NAMALWA (cell line): ENCODE data around the gene C4orf46.

ENCODE experiments used
- DNase-seq: peaks from one replicate; pipeline ENCODE4 v3.0.0-alpha.2; 2015; ENCODE audit warnings: low spot score

The C4orf46 gene

DNA sequence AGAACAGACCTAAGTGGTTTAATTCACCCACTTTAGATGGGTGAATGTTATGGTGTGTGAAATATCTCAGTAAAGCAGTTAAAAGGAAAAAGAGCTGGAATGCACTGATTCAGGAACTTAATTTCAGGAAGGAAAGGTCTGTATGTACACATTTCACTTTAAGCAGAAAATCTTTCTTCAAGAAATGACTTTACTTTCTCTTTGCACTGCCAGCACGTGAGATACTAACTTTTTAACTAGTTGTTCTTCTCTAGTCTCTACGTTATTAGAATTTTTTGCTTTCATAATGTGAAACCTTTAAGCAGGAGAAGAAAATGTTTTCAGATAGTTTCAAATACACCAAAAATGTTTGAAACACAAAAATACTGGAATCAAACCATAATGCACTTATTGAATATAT lies 18.8 kb downstream of the C4orf46 start:
- DNase-seq, result no peak

- DNase-seq, result no peak
Measured at GRCh38 chr4:158649111-158649680, 22.5 kb downstream of the C4orf46 start.

GRCh38 chr4:158644760-158645159 lies 26.9 kb downstream of the C4orf46 start:
- no peak for DNase-seq

DNA sequence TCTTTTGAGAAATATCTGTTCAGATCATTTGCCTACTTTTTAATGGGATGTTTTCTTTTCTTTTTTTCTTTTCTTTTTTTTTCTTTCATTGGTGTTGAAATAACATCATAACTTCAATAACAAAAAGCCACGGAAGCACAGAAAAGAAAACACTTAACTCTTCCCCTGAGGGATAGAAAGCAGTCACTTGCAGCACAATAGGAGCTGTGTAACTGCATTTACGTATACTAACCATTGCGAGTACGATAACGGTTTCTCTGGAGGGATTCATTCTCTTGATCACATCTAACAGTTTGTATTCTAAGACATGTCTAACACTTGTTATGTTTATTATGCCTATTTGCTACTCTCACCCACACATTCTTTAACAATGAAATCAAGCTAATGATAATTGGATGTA lies 27.3 kb downstream of the C4orf46 start:
- no peak for DNase-seq

DNA sequence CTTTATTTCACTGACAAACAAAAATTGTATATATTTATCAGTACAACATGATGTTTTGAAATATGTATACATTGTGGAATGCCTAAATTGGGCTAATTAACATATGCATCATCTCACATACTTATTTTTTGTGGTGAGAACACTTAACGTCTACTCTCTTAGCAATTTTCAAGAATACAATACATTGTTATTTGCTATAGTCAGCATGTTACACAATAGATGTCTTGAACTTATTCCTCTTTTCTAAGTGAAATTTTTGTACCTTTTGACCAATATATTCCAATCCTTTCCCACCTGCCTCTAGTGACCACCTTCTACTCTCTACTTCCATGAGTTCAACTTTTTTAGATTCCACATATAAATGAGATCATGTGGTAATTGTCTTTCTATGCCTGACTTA lies 35.1 kb downstream of the C4orf46 start:
- no peak for DNase-seq

GRCh38 chr4:158630893-158631292 lies 40.8 kb downstream of the C4orf46 start:
- DNase-seq, result no peak

GRCh38 chr4:158625544-158625943 lies 46.1 kb downstream of the C4orf46 start:
- no peak for DNase-seq

DNA sequence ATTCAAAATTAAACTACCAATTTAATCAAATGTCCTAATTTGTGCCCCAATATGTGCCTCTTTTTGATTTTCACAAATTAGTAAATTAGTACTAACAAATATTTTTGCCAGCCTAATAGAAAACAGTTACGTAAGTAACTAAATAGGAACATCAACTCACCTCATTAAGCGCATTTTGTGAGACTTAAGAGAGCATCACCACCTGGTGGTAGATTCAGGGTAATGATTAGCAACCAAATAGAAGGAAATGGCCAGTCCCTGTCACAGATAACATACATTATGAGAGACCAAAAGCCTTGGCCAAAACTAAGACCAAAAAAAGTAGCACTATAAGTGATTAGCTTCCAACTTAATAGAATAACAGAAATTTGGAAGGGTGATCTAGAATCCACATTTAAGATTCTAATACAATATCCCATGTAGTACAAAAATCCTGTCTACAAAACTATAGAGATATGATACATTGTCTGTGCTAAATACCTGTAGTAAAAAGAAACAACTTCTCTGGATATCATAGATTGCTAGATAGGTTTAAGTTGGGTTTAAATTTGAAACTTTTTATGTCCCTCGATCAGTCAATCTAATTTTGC lies 46.7 kb downstream of the C4orf46 start:
- DNase-seq, result peak; percentile 80

GRCh38 chr4:158622251-158622650 lies 49.4 kb downstream of the C4orf46 start:
- no peak for DNase-seq

DNA sequence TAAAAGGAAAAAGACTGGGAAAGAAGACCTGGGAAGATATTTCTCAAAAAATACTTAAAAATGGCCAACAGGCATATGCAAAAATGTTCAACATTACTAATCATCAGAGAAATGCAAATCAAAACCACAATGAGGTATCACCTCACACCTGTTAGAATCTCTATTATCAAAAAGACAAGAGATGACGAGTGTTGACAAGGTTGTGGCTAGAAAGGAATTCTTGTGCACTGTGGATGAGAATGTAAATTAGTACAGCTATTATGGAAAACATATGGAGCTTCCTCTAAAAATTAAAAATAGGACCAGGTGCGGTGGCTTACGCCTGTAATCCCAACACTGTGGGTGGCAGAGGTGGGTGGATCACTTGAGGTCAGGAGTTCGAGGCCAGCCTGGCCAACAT lies 50.0 kb downstream of the C4orf46 start:
- no peak for DNase-seq

DNA sequence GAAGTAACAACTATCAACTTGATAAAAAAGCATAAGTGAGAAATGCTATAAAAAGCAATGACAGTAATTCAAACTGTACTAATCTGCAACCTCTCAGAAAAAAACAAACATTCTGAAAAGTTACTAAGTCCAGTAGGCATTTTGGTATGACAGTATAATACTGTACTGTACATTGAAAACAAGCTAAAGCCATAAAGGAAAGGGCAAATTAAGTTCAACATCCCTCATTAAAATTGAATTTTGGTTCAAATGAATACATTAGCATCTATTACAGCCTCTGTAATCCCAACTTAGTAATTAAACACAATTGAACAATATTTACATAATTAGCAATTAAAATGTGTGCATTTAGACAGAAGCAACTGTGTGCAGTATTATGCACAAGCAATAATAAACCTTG lies 53.7 kb downstream of the C4orf46 start:
- DNase-seq, result no peak
